PC-3 (cell line): ENCODE measurements around the gene ACAP1. TPM values are rescaled to one million over a fixed set of nuclear protein-coding genes. Genes with fewer than 3 reads are reported as not detected.
A peak's percentile ranks its signal among the peaks of the same experiment; 100 is the strongest.

Experiments
- ATAC-seq: fragments of 200-7000 bp; cut with Tn5 transposase; 2 replicates; pipeline ENCODE4 v1.9.1; 2020; ENCODE audit warnings: mild to moderate bottlenecking, moderate library complexity
- BruUV-seq: library from RNA; stranded (reverse); fragments of 400-500 nt; replicated peaks from 2 replicates; lab custom pipeline; 2021; lab: Mats Ljungman, UMichigan
- CTCF ChIA-PET: fragments of 300-600 bp; sonication (Branson Sonifier 250); formaldehyde crosslinking; loops from one replicate; lab custom pipeline; 2022; ENCODE audit warnings: antibody characterized with exemption; lab: Charles Lee
- POLR2A ChIA-PET: fragments of 300-600 bp; sonication (Branson Sonifier 250); formaldehyde crosslinking; loops from one replicate; lab custom pipeline; 2022; ENCODE audit warnings: antibody characterized with exemption; ENCODE audit not compliant: unreplicated experiment; lab: Charles Lee
- DNase-seq: peaks from one replicate; pipeline ENCODE4 v3.0.0-alpha.2; 2015
- H2AFZ ChIP-seq: fragments of 300-600 bp; sonication (generic); 2 replicates; pipeline ENCODE4 v1.6.0; 2016; ENCODE audit warnings: antibody characterized with exemption, low read length
- H3F3A ChIP-seq: fragments of 300-600 bp; sonication (generic); one replicate; pipeline ENCODE4 v1.6.0; 2017; ENCODE audit warnings: antibody characterized with exemption, low read length, control low read depth, mild to moderate bottlenecking; ENCODE audit not compliant: unreplicated experiment
- H3K27ac ChIP-seq: fragments of 300-600 bp; sonication (generic); 2 replicates; pipeline ENCODE4 v1.5.1; 2016; ENCODE audit warnings: mild to moderate bottlenecking, low read length
- H3K27me3 ChIP-seq: fragments of 300-600 bp; sonication (generic); 2 replicates; pipeline ENCODE4 v1.6.1; 2016; ENCODE audit warnings: low read length, mixed read lengths
- H3K36me3 ChIP-seq: fragments of 300-600 bp; sonication (generic); 2 replicates; pipeline ENCODE4 v1.6.1; 2016; ENCODE audit warnings: low read depth, mixed run types, low read length, mixed read lengths
- H3K4me1 ChIP-seq: fragments of 300-600 bp; sonication (generic); 2 replicates; pipeline ENCODE4 v1.5.1; 2016; ENCODE audit warnings: low read length; ENCODE audit not compliant: insufficient read depth
- H3K4me2 ChIP-seq: fragments of 300-600 bp; sonication (generic); 2 replicates; pipeline ENCODE4 v1.6.0; 2016; ENCODE audit warnings: low read length
- H3K4me3 ChIP-seq: fragments of 300-600 bp; sonication (generic); 2 replicates; pipeline ENCODE4 v1.5.1; 2016; ENCODE audit warnings: mild to moderate bottlenecking, low read length, mixed read lengths
- H3K79me2 ChIP-seq: fragments of 300-600 bp; sonication (generic); 2 replicates; pipeline ENCODE4 v1.6.1; 2017; ENCODE audit warnings: low read length, mixed read lengths
- H3K9ac ChIP-seq: fragments of 300-600 bp; sonication (generic); 2 replicates; pipeline ENCODE4 v1.6.0; 2016; ENCODE audit warnings: mild to moderate bottlenecking, low read length
- H3K9me2 ChIP-seq: fragments of 300-600 bp; sonication (generic); replicated peaks from 2 replicates; pipeline ENCODE4 v1.6.1; 2016; ENCODE audit warnings: mixed run types, low read length, mixed read lengths
- H3K9me3 ChIP-seq: fragments of 300-600 bp; sonication (generic); 2 replicates; pipeline ENCODE4 v1.6.1; 2016; ENCODE audit warnings: low read length, mixed read lengths
- H4K20me1 ChIP-seq: fragments of 300-600 bp; sonication (generic); 2 replicates; pipeline ENCODE4 v1.6.1; 2016; ENCODE audit warnings: low read length, mixed read lengths
- CTCF ChIP-seq: fragments of 300-600 bp; sonication (generic); conservative IDR thresholded peaks from 2 replicates; pipeline ENCODE4 v1.5.1; 2017; ENCODE audit warnings: antibody characterized with exemption, low read depth, mild to moderate bottlenecking, low read length
- EZH2 ChIP-seq: fragments of 300-600 bp; sonication (generic); IDR thresholded peaks from one replicate; pipeline ENCODE4 v1.6.1; 2017; ENCODE audit warnings: antibody characterized with exemption, mild to moderate bottlenecking, low read length; ENCODE audit not compliant: unreplicated experiment
- EZH2phosphoT487 ChIP-seq: fragments of 300-600 bp; sonication (generic); IDR thresholded peaks from 2 replicates; pipeline ENCODE4 v1.6.1; 2018; ENCODE audit warnings: mild to moderate bottlenecking, antibody characterized with exemption, low read length, borderline replicate concordance
- intact Hi-C: fragments of 100-400 bp; cut with micrococcal nuclease; formaldehyde crosslinking; loops from 2 replicates; pipeline ENCODE4 v1.9.0; 2023
- total RNA-seq: library from RNA; depleted of rRNA; stranded (reverse); fragments of >200 nt; gene quantifications from 2 replicates; pipeline ENCODE4 v1.2.3, GENCODE V29; 2014

ACAP1 gene
- total RNA-seq, 1 experiment from 2014 or later = not detected

GRCh38 chr17:7379134-7379533, 42.8 kb downstream of the ACAP1 start:
- BruUV-seq = no TSS peak
- H2AFZ ChIP-seq = no peak overlapping the region
- DNase-seq = no peak

GRCh38 chr17:7380321-7380720, 44.0 kb downstream of the ACAP1 start:
- no peaks in the 10 kb centered on the region for H3K9me2 ChIP-seq
- H3K9me3 ChIP-seq = no peaks in the 10 kb centered on the region
- no peak overlapping the region for H3K27ac ChIP-seq
- H2AFZ ChIP-seq = peak overlapping the region; percentile 86
- no peaks in the 10 kb centered on the region for H3K36me3 ChIP-seq
- POLR2A ChIA-PET = no interaction called here
- H3K4me1 ChIP-seq = peaks cover 6% of the 10 kb centered on the region; the same call in 1 of the 2 replicates
- intact Hi-C loops = no loop called here
- CTCF ChIA-PET = no interaction called here
- no peaks in the 10 kb centered on the region for H3F3A ChIP-seq
- no peak for ATAC-seq
- H3K79me2 ChIP-seq = peaks cover 4% of the 10 kb centered on the region; the same call in 1 of the 2 replicates
- no TSS peak for BruUV-seq
- peak overlapping the region; percentile 73 for H3K9ac ChIP-seq
- no peaks in the 10 kb centered on the region for H3K27me3 ChIP-seq
- DNase-seq = peak; percentile 11
- peak overlapping the region; percentile 95 for H3K4me2 ChIP-seq
- H3K4me3 ChIP-seq = peak overlapping the region; percentile 87
- TF ChIP-seq EZH2 (no peak), EZH2phosphoT487 (no peak), CTCF (no peak)
- H4K20me1 ChIP-seq = no peaks in the 10 kb centered on the region

More at GRCh38 chr17:7379134-7379533, 42.8 kb downstream of the ACAP1 start:
- ChIA-PET CTCF (no interaction called here), POLR2A (no interaction called here)
- Histone ChIP-seq H3K9ac (no peak overlapping the region), H3K4me2 (no peak overlapping the region), H3F3A (no peaks in the 10 kb centered on the region), H4K20me1 (no peaks in the 10 kb centered on the region), H3K4me1 (peaks cover 6% of the 10 kb centered on the region; the same call in 1 of the 2 replicates), H3K9me3 (no peaks in the 10 kb centered on the region), H3K79me2 (peaks cover 4% of the 10 kb centered on the region; the same call in 1 of the 2 replicates), H3K27me3 (no peaks in the 10 kb centered on the region), H3K9me2 (no peaks in the 10 kb centered on the region), H3K4me3 (no peak overlapping the region), H3K36me3 (no peaks in the 10 kb centered on the region), H3K27ac (no peak overlapping the region)
- intact Hi-C loops = no loop called here
- TF ChIP-seq EZH2phosphoT487 (no peak), CTCF (no peak), EZH2 (no peak)
- no peak for ATAC-seq

GRCh38 chr17:7380855-7381683, 44.7 kb downstream of the ACAP1 start, which contains the start of gene TNK1:
TSS of gene TNK1 (plus strand) at chr17:7381089. CDS start at chr17:7382927, 1,838 bp downstream.
- H3K79me2 ChIP-seq = peaks cover 4% of the 10 kb centered on the region; the same call in 1 of the 2 replicates
- no peaks in the 10 kb centered on the region for H3K9me2 ChIP-seq
- CTCF ChIA-PET = no interaction called here
- peak; percentile 49 for DNase-seq
- H3K4me2 ChIP-seq = peak within 1 kb of the TSS; percentile 95
- no peaks in the 10 kb centered on the region for H3F3A ChIP-seq
- POLR2A ChIA-PET = interaction anchor here (0.6 kb wide), 1 partner anchor 19 kb away, joined by 3 read pairs; no protein-coding TSS in a partner anchor
- no peaks in the 10 kb centered on the region for H3K36me3 ChIP-seq
- H3K4me3 ChIP-seq = peak within 1 kb of the TSS; percentile 87
- H3K4me1 ChIP-seq = peaks cover 6% of the 10 kb centered on the region; the same call in 1 of the 2 replicates
- BruUV-seq = no TSS peak
- TF ChIP-seq EZH2phosphoT487 = no peak
- no peak for TF ChIP-seq EZH2
- no peak for TF ChIP-seq CTCF
- no peaks in the 10 kb centered on the region for H4K20me1 ChIP-seq
- no peak within 1 kb of the TSS for H3K27ac ChIP-seq
- peak; percentile 74 for ATAC-seq
- peak within 1 kb of the TSS; percentile 73 for H3K9ac ChIP-seq
- no peaks in the 10 kb centered on the region for H3K27me3 ChIP-seq
- peak within 1 kb of the TSS; percentile 86 for H2AFZ ChIP-seq
- intact Hi-C loops = no loop called here
- H3K9me3 ChIP-seq = no peaks in the 10 kb centered on the region
